Measurements from ENCODE around the gene PUM2.

The PUM2 gene

GRCh38 chr2:20208476-20208859 is 142.2 kb downstream of the PUM2 start:
- H3K36me3 ChIP-seq (ENCODE audit: insufficient read depth, low read length) = no peaks in the 10 kb centered on the region
- no peak overlapping the region for H3K4me3 ChIP-seq
- H3K27ac ChIP-seq = no peak overlapping the region
- H3K9me3 ChIP-seq (ENCODE audit: low read depth, low read length) = no peaks in the 10 kb centered on the region
- no peak overlapping the region for H3K9ac ChIP-seq (ENCODE audit: insufficient read length)
- TF ChIP-seq EZH2 (IDR thresholded peaks at IDR 0.05) (no peak), POLR2AphosphoS5 (IDR thresholded peaks at IDR 0.05; ENCODE audit: borderline replicate concordance, low read depth, low read length) (no peak), FOXP2 (optimal IDR thresholded peaks at IDR 0.05; ENCODE audit: control extremely low read depth, extremely low read length, insufficient read depth) (no peak)
- no peak for DNase-seq (ENCODE audit: low read depth, low spot score)

DNA sequence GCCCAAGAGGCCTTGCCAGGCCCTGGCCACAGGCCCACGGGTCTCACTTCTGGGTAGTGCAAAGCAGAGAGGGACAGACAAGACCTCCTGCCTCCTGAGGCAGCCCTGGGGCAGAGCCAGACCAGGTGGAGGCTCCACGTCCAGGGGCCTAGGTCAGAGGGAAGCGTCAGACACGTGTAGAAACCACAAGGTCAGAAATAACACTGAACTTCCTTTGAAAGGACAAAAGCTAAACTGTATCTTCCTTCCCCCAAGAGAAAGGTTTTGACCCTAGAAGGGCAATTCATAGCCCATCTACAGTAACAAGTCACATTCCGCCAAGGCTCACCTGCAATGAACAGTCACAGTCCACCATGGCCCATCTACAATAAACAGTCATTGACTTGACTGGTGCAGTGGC is 143.6 kb downstream of the PUM2 start:
- Histone ChIP-seq H3K36me3 (ENCODE audit: insufficient read depth, low read length) (no peaks in the 10 kb centered on the region), H3K27ac (no peak overlapping the region), H3K4me3 (no peak overlapping the region), H3K9me3 (ENCODE audit: low read depth, low read length) (no peaks in the 10 kb centered on the region), H3K9ac (ENCODE audit: insufficient read length) (no peak overlapping the region)
- no peak for TF ChIP-seq FOXP2 (optimal IDR thresholded peaks at IDR 0.05; ENCODE audit: control extremely low read depth, extremely low read length, insufficient read depth)
- no peak for TF ChIP-seq EZH2 (IDR thresholded peaks at IDR 0.05)
- TF ChIP-seq POLR2AphosphoS5 (IDR thresholded peaks at IDR 0.05; ENCODE audit: borderline replicate concordance, low read depth, low read length) = no peak
- DNase-seq (ENCODE audit: low read depth, low spot score) = no peak

- DNase-seq (ENCODE audit: low read depth, low spot score) = no peak
Measured at GRCh38 chr2:20205915-20206524, 144.6 kb downstream of the PUM2 start.

GRCh38 chr2:20205069-20205468 is 145.6 kb downstream of the PUM2 start:
- H3K27ac ChIP-seq = no peak overlapping the region
- H3K9ac ChIP-seq (ENCODE audit: insufficient read length) = no peak overlapping the region
- TF ChIP-seq FOXP2 (optimal IDR thresholded peaks at IDR 0.05; ENCODE audit: control extremely low read depth, extremely low read length, insufficient read depth) (no peak), POLR2AphosphoS5 (IDR thresholded peaks at IDR 0.05; ENCODE audit: borderline replicate concordance, low read depth, low read length) (no peak), EZH2 (IDR thresholded peaks at IDR 0.05) (no peak)
- no peak overlapping the region for H3K4me3 ChIP-seq
- no peaks in the 10 kb centered on the region for H3K9me3 ChIP-seq (ENCODE audit: low read depth, low read length)
- no peak for DNase-seq (ENCODE audit: low read depth, low spot score)
- no peaks in the 10 kb centered on the region for H3K36me3 ChIP-seq (ENCODE audit: insufficient read depth, low read length)

More at GRCh38 chr2:20205915-20206524, 144.6 kb downstream of the PUM2 start:
- H3K9me3 ChIP-seq (ENCODE audit: low read depth, low read length) = no peaks in the 10 kb centered on the region
- H3K9ac ChIP-seq (ENCODE audit: insufficient read length) = no peak overlapping the region
- H3K4me3 ChIP-seq = no peak overlapping the region
- no peaks in the 10 kb centered on the region for H3K36me3 ChIP-seq (ENCODE audit: insufficient read depth, low read length)
- TF ChIP-seq EZH2 (IDR thresholded peaks at IDR 0.05) (no peak), FOXP2 (optimal IDR thresholded peaks at IDR 0.05; ENCODE audit: control extremely low read depth, extremely low read length, insufficient read depth) (no peak), POLR2AphosphoS5 (IDR thresholded peaks at IDR 0.05; ENCODE audit: borderline replicate concordance, low read depth, low read length) (no peak)
- H3K27ac ChIP-seq = no peak overlapping the region

- TF ChIP-seq POLR2AphosphoS5 (IDR thresholded peaks at IDR 0.05; ENCODE audit: borderline replicate concordance, low read depth, low read length) (no peak), FOXP2 (optimal IDR thresholded peaks at IDR 0.05; ENCODE audit: control extremely low read depth, extremely low read length, insufficient read depth) (no peak), EZH2 (IDR thresholded peaks at IDR 0.05) (no peak)
- H3K36me3 ChIP-seq (ENCODE audit: insufficient read depth, low read length) = no peaks in the 10 kb centered on the region
- DNase-seq (ENCODE audit: low read depth, low spot score) = no peak
- H3K9me3 ChIP-seq (ENCODE audit: low read depth, low read length) = no peaks in the 10 kb centered on the region
- H3K9ac ChIP-seq (ENCODE audit: insufficient read length) = no peak overlapping the region
- no peak overlapping the region for H3K4me3 ChIP-seq
- H3K27ac ChIP-seq = no peak overlapping the region
Measured at GRCh38 chr2:20203521-20204225, 147.0 kb downstream of the PUM2 start.

GRCh38 chr2:20203072-20203471 is 147.6 kb downstream of the PUM2 start:
- no peaks in the 10 kb centered on the region for H3K36me3 ChIP-seq (ENCODE audit: insufficient read depth, low read length)
- DNase-seq (ENCODE audit: low read depth, low spot score) = no peak
- H3K27ac ChIP-seq = no peak overlapping the region
- H3K9me3 ChIP-seq (ENCODE audit: low read depth, low read length) = no peaks in the 10 kb centered on the region
- H3K4me3 ChIP-seq = no peak overlapping the region
- no peak overlapping the region for H3K9ac ChIP-seq (ENCODE audit: insufficient read length)
- no peak for TF ChIP-seq POLR2AphosphoS5 (IDR thresholded peaks at IDR 0.05; ENCODE audit: borderline replicate concordance, low read depth, low read length)
- no peak for TF ChIP-seq EZH2 (IDR thresholded peaks at IDR 0.05)
- TF ChIP-seq FOXP2 (optimal IDR thresholded peaks at IDR 0.05; ENCODE audit: control extremely low read depth, extremely low read length, insufficient read depth) = no peak

DNA sequence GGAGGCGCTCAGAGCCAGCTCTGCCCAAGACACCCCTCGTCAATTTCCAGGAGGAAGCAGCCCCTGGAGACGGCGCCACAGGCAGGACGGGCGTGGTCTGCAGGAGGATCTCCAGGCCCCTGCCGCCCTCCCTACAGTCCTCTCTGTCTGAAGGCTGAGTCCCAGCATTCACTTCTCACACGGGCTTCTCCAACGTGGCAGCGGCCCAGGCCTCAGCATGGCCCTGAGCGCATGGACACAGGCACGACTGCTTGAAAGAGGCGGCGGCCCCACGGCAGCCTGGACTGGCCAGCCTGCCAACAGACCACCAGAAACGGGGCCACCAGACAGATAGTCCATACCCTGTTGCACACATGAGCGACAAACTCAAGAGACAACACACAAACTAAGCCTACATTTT is 149.0 kb downstream of the PUM2 start:
- Histone ChIP-seq H3K9me3 (ENCODE audit: low read depth, low read length) (no peaks in the 10 kb centered on the region), H3K27ac (no peak overlapping the region), H3K9ac (ENCODE audit: insufficient read length) (no peak overlapping the region), H3K4me3 (no peak overlapping the region), H3K36me3 (ENCODE audit: insufficient read depth, low read length) (no peaks in the 10 kb centered on the region)
- no peak for DNase-seq (ENCODE audit: low read depth, low spot score)
- TF ChIP-seq EZH2 (IDR thresholded peaks at IDR 0.05) (no peak), FOXP2 (optimal IDR thresholded peaks at IDR 0.05; ENCODE audit: control extremely low read depth, extremely low read length, insufficient read depth) (no peak), POLR2AphosphoS5 (IDR thresholded peaks at IDR 0.05; ENCODE audit: borderline replicate concordance, low read depth, low read length) (no peak)

- TF ChIP-seq POLR2AphosphoS5 (IDR thresholded peaks at IDR 0.05; ENCODE audit: borderline replicate concordance, low read depth, low read length) (no peak), EZH2 (IDR thresholded peaks at IDR 0.05) (no peak), FOXP2 (optimal IDR thresholded peaks at IDR 0.05; ENCODE audit: control extremely low read depth, extremely low read length, insufficient read depth) (no peak)
- Histone ChIP-seq H3K4me3 (no peak overlapping the region), H3K9ac (ENCODE audit: insufficient read length) (no peak overlapping the region), H3K9me3 (ENCODE audit: low read depth, low read length) (no peaks in the 10 kb centered on the region), H3K36me3 (ENCODE audit: insufficient read depth, low read length) (no peaks in the 10 kb centered on the region), H3K27ac (no peak overlapping the region)
- no peak for DNase-seq (ENCODE audit: low read depth, low spot score)
Measured at GRCh38 chr2:20200697-20201555, 149.7 kb downstream of the PUM2 start.
